IMR-90 (cell line): ENCODE data around the gene BOD1L1. TPM values are rescaled to one million over a fixed set of nuclear protein-coding genes. Genes with fewer than 3 reads are reported as not detected.
A peak's percentile ranks its signal among the peaks of the same experiment; 100 is the strongest.

Source experiments
- ATAC-seq: fragments of 200-7000 bp; cut with Tn5 transposase; 2 replicates; pipeline ENCODE4 v1.9.1; 2020; ENCODE audit warnings: low read depth, mild to moderate bottlenecking, moderate library complexity
- BruUV-seq: library from RNA; stranded (reverse); fragments of 400-500 nt; replicated peaks from 2 replicates; lab custom pipeline; 2021; lab: Mats Ljungman, UMichigan
- CTCF ChIA-PET: fragments of 300-600 bp; formaldehyde crosslinking; extraction: SDS; loops from one replicate; lab custom pipeline; 2021; ENCODE audit warnings: antibody characterized with exemption; lab: Yijun Ruan, JAX
- POLR2A ChIA-PET: fragments of 300-600 bp; sonication (Branson Sonifier 250); formaldehyde crosslinking; loops from one replicate; lab custom pipeline; 2022; ENCODE audit warnings: antibody characterized with exemption; ENCODE audit not compliant: unreplicated experiment; lab: Charles Lee
- DNase-seq: peaks from one replicate; pipeline ENCODE4 v3.0.0; 2013
- H2AFZ ChIP-seq: replicated peaks from 2 replicates; pipeline ENCODE3; 2013; ENCODE audit warnings: low read length, mild to moderate bottlenecking; ENCODE audit not compliant: poor library complexity
- H2AK5ac ChIP-seq: 2 replicates; pipeline ENCODE4 v1.6.1; 2013; ENCODE audit warnings: low read depth, low read length, inconsistent platforms
- H2AK9ac ChIP-seq: replicated peaks from 2 replicates; pipeline ENCODE3; 2013; ENCODE audit warnings: mild to moderate bottlenecking, low read depth, low read length, moderate library complexity; ENCODE audit not compliant: poor library complexity
- H2BK120ac ChIP-seq: 2 replicates; pipeline ENCODE4 v1.6.1; 2013; ENCODE audit warnings: low read depth, low read length, inconsistent platforms
- H2BK15ac ChIP-seq: 3 replicates; pipeline ENCODE4 v1.6.1; 2013; ENCODE audit warnings: low read depth, low read length, inconsistent platforms
- H2BK20ac ChIP-seq: 2 replicates; pipeline ENCODE4 v1.6.1; 2013; ENCODE audit warnings: low read depth, mild to moderate bottlenecking, inconsistent platforms, low read length, moderate library complexity
- H2BK5ac ChIP-seq: 2 replicates; pipeline ENCODE4 v1.6.1; 2013; ENCODE audit warnings: mild to moderate bottlenecking, low read depth, low read length, inconsistent platforms; ENCODE audit not compliant: poor library complexity, severe bottlenecking
- H3K14ac ChIP-seq: replicated peaks from 2 replicates; pipeline ENCODE4 v1.6.1; 2013; ENCODE audit warnings: low read depth, low read length, inconsistent platforms
- H3K18ac ChIP-seq: 2 replicates; pipeline ENCODE4 v1.6.1; 2013; ENCODE audit warnings: low read depth, low read length, control low read depth
- H3K23ac ChIP-seq: 2 replicates; pipeline ENCODE4 v1.6.1; 2013; ENCODE audit warnings: low read depth, low read length, inconsistent platforms
- H3K27ac ChIP-seq: 2 replicates; pipeline ENCODE4 v1.5.1; 2013; ENCODE audit warnings: mild to moderate bottlenecking, control low read depth, low read length; ENCODE audit not compliant: insufficient read depth
- H3K27me3 ChIP-seq: 2 replicates; pipeline ENCODE4 v1.6.1; 2013; ENCODE audit warnings: low read length; ENCODE audit not compliant: control insufficient read depth, insufficient read depth
- H3K36me3 ChIP-seq: 2 replicates; pipeline ENCODE4 v1.6.1; 2013; ENCODE audit warnings: low read length, mixed read lengths; ENCODE audit not compliant: control insufficient read depth, insufficient read depth
- H3K4ac ChIP-seq: 2 replicates; pipeline ENCODE4 v1.6.1; 2013; ENCODE audit warnings: low read depth, low read length, inconsistent platforms
- H3K4me1 ChIP-seq: 2 replicates; pipeline ENCODE4 v1.6.1; 2013; ENCODE audit warnings: low read length, mixed read lengths; ENCODE audit not compliant: control insufficient read depth, insufficient read depth
- H3K4me2 ChIP-seq: 2 replicates; pipeline ENCODE4 v1.6.1; 2013; ENCODE audit warnings: low read depth, mild to moderate bottlenecking, control low read depth, low read length, moderate library complexity
- H3K4me3 ChIP-seq: 2 replicates; pipeline ENCODE4 v1.5.1; 2013; ENCODE audit warnings: low read depth, mild to moderate bottlenecking, control low read depth, low read length, moderate library complexity; ENCODE audit not compliant: insufficient read depth
- H3K56ac ChIP-seq: 2 replicates; pipeline ENCODE4 v1.6.1; 2013; ENCODE audit warnings: low read length, inconsistent platforms; ENCODE audit not compliant: insufficient read depth; ENCODE audit errors: extremely low read depth
- H3K79me1 ChIP-seq, 2 experiments: 2 replicates each; pipeline ENCODE4 v1.6.1; 2013; ENCODE audit warnings: low read length in 2 of 2, inconsistent platforms in 1 of 2, low read depth in 1 of 2
- H3K9ac ChIP-seq: 2 replicates; pipeline ENCODE4 v1.6.1; 2013; ENCODE audit warnings: low read depth, low read length, control low read depth
- H3K9me1 ChIP-seq: 2 replicates; pipeline ENCODE4 v1.6.1; 2013; ENCODE audit warnings: low read length, inconsistent platforms; ENCODE audit not compliant: insufficient read depth
- H3K9me3 ChIP-seq: 2 replicates; pipeline ENCODE4 v1.6.1; 2013; ENCODE audit warnings: low read length; ENCODE audit not compliant: control insufficient read depth, insufficient read depth
- H4K20me1 ChIP-seq: 2 replicates; pipeline ENCODE4 v1.6.1; 2013; ENCODE audit warnings: low read length, inconsistent platforms; ENCODE audit not compliant: insufficient read depth
- H4K5ac ChIP-seq: 2 replicates; pipeline ENCODE4 v1.6.1; 2013; ENCODE audit warnings: mild to moderate bottlenecking, low read depth, low read length, control low read depth
- H4K8ac ChIP-seq, 2 experiments: 2 replicates each; pipeline ENCODE4 v1.6.1; 2013; ENCODE audit warnings: low read depth in 2 of 2, low read length in 2 of 2, control low read depth in 1 of 2, inconsistent platforms in 1 of 2
- H4K91ac ChIP-seq: 2 replicates; pipeline ENCODE4 v1.6.1; 2013; ENCODE audit warnings: low read depth, low read length, inconsistent platforms; ENCODE audit not compliant: insufficient read depth
- FOS ChIP-seq: fragments of 150-350 bp; IDR thresholded peaks from 2 replicates; pipeline ENCODE4 v1.6.1; 2016; ENCODE audit warnings: low read depth, low read length
- WGBS, 2 experiments: methylation state at CpG; one replicate each; pipeline versions ENCODE4 v1.1.5 to v1.1.7; 2013; ENCODE audit warnings: missing lambda C conversion rate in 2 of 2; ENCODE audit not compliant: insufficient read length in 1 of 2; ENCODE audit errors: extremely low coverage in 2 of 2; 5-methylcytosine and 5-hydroxymethylcytosine counted together
- dilution Hi-C: fragments of 300-500 bp; cut with HindIII; formaldehyde crosslinking; loops from one replicate; pipeline ENCODE4 v1.14.3; 2018; ENCODE audit warnings: low sequenced_read_pairs; ENCODE audit not compliant: unreplicated experiment
- in situ Hi-C: fragments of 300-500 bp; cut with MboI; formaldehyde crosslinking; loops from 3 replicates; pipeline ENCODE4 v1.14.3; 2019; ENCODE audit warnings: low sequenced_read_pairs, inconsistent platforms, mixed read lengths
- intact Hi-C: fragments of 100-400 bp; cut with micrococcal nuclease; formaldehyde crosslinking; loops from 2 replicates; pipeline ENCODE4 v1.10.0; 2022
- polyA plus RNA-seq, 3 experiments: library from polyadenylated mRNA; depleted of rRNA; stranded (reverse); fragments of >200 nt; gene quantifications; 2 replicates each; pipeline ENCODE4 v1.2.3, GENCODE V29; 2012; ENCODE audit warnings: low replicate concordance in 1 of 3
- total RNA-seq: library from RNA; depleted of rRNA; stranded (reverse); fragments of >200 nt; gene quantifications from 2 replicates; pipeline ENCODE4 v1.2.3, GENCODE V29; 2012
- TF ChIP-seq, protein P1 (sequence below): fragments of 150-350 bp; IDR thresholded peaks from 2 replicates; pipeline ENCODE4 v1.6.1; 2017; ENCODE audit warnings: mild to moderate bottlenecking, antibody characterized with exemption, low read length, low read depth

Gene BOD1L1
- total and polyA plus RNA-seq, 2 of the 4 experiments (the other 2 are of a cell fraction) = 13.5 to 26.9 TPM

DNA sequence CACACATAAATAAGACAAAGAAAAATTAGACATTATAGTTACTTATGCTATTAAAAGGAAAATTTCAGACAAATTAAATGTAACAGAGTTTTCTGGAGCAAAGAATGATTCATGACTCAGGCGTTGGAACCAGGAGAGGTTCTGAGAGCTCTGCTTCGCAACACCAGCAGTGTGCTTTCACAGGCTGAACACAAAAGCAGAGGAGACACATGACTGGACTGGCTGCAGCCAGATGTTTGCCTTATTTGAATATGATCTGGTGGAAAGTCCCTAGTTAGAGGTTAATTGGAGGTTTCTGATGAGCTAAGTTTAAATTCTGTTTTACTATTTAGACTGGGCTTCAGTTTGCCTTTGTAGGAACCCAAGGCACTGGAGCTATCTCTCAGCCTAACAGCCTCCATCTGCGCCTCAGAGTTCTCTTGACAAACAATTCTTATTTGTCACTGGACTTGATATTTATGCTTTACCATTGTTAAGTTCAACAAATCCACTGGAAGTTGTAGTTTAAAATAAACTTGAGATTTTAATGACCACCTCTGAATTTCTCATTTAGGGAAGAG is 16.2 kb downstream of the BOD1L1 start:
- Histone ChIP-seq H2BK20ac (no peak overlapping the region), H3K4me2 (no peak overlapping the region), H3K27me3 (no peaks in the 10 kb centered on the region), H3K9me1 (no peaks in the 10 kb centered on the region; the same call in 1 of the 2 replicates), H3K79me1 (peaks cover 0 to 4% of the 10 kb centered on the region in 2 experiments; a peak in 1 of 4 replicates), H3K4me3 (no peak overlapping the region), H3K27ac (peak overlapping the region; percentile 2; the same call in 1 of the 2 replicates), H3K9me3 (no peaks in the 10 kb centered on the region), H3K23ac (no peak overlapping the region), H3K9ac (no peak overlapping the region), H2AK5ac (no peak overlapping the region), H4K91ac (no peak overlapping the region), H2AFZ (no peak overlapping the region), H4K20me1 (no peaks in the 10 kb centered on the region), H4K5ac (no peak overlapping the region), H3K36me3 (peaks cover 23% of the 10 kb centered on the region), H2AK9ac (no peak overlapping the region), H3K56ac (no peak overlapping the region), H3K14ac (no peak overlapping the region), H3K4me1 (no peaks in the 10 kb centered on the region), H2BK15ac (no peak overlapping the region), H2BK5ac (no peak overlapping the region), H2BK120ac (no peak overlapping the region), H3K18ac (no peak overlapping the region), H3K4ac (no peak overlapping the region), H4K8ac (no peak overlapping the region)
- WGBS, 2 experiments = no CpG with 5 or more reads among the region's 3 CpGs
- ChIA-PET CTCF (interaction anchor here (0.6 to 1.3 kb wide), 2 partner anchors 9 to 909 kb away, joined by 3 to 4 read pairs; no protein-coding TSS in a partner anchor), POLR2A (no interaction called here)
- in situ Hi-C loops = no loop called here
- dilution Hi-C loops = no loop called here
- ATAC-seq (peak; percentile 81), DNase-seq (peak; percentile 85)
- no TSS peak for BruUV-seq
- TF ChIP-seq, protein P1, sequence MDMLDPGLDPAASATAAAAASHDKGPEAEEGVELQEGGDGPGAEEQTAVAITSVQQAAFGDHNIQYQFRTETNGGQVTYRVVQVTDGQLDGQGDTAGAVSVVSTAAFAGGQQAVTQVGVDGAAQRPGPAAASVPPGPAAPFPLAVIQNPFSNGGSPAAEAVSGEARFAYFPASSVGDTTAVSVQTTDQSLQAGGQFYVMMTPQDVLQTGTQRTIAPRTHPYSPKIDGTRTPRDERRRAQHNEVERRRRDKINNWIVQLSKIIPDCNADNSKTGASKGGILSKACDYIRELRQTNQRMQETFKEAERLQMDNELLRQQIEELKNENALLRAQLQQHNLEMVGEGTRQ = peak; percentile 49; the same call in 1 of the 2 replicates
- TF ChIP-seq FOS = no peak
- intact Hi-C loops = no loop called here
